Stomach smooth muscle (tissue), 2 donors: Measurements from ENCODE around the gene CABP4.
A peak's percentile ranks its signal among the peaks of the same experiment; 100 is the strongest.

ENCODE experiments used
- H3K27ac ChIP-seq: one replicate; pipeline ENCODE4 v1.7.0; 2013; ENCODE audit warnings: mild to moderate bottlenecking, low read length, inconsistent platforms
- H3K27me3 ChIP-seq, 2 donors: one replicate each; pipeline ENCODE4 v1.7.0; 2013; ENCODE audit warnings: low read length in 2 of 2; ENCODE audit not compliant: insufficient read depth in 2 of 2, control insufficient read depth in 1 of 2
- H3K36me3 ChIP-seq, 2 donors: one replicate each; pipeline ENCODE4 v1.7.0; 2013; ENCODE audit warnings: low read length in 2 of 2; ENCODE audit not compliant: control insufficient read depth in 2 of 2, insufficient read depth in 2 of 2
- H3K4me1 ChIP-seq: one replicate; pipeline ENCODE4 v1.7.0; 2013; ENCODE audit warnings: low read length; ENCODE audit not compliant: control insufficient read depth, insufficient read depth
- H3K4me3 ChIP-seq, 2 donors: one replicate each; pipeline ENCODE4 v1.7.0; 2013; ENCODE audit warnings: low read length in 2 of 2
- H3K9ac ChIP-seq, 2 donors: one replicate each; pipeline ENCODE4 v1.7.0; 2013; ENCODE audit warnings: low read length in 2 of 2, mild to moderate bottlenecking in 1 of 2
- H3K9me3 ChIP-seq, 2 donors: one replicate each; pipeline ENCODE4 v1.7.0; 2013; ENCODE audit warnings: low read length in 2 of 2; ENCODE audit not compliant: control insufficient read depth in 2 of 2
- donor health status: healthy.
- donor health status: Pancreatic carcinoma.

CABP4 gene

DNA sequence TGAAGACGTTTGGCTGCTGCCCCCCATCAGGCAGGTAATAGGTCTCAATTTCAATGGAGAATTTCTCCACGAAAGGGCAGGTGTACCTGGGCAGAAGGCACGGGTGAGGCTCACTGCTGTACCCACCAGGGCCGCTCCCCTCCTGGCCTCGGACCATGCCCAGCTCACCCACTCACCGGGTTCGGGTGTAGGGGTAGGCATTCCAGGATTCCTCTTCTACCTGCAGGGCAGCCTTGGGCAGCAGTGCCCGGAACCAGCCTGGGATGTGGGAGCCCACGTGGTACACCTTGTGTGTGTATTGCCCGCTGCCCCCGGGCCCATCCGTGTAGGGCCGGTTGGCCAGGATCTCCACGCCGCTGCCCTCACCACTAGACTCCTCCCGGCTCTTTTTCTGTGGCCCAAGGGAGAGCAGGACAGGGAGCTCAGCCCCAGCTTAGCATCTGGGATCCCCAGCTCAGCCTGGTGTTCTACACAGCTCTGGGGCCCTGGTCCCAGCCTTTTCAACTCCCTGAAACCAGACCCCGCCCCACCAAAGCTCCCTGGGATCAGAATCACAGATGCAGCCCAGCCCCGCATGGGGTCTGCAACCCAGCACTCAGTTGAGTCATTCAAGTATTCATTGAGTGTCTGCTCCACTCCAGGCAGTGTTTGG lies 47.3 kb downstream of the CABP4 start:
- H3K9ac ChIP-seq, result no peak overlapping the region
- peaks cover 0 to 2% of the 10 kb centered on the region in 2 donors for H3K36me3 ChIP-seq
- H3K27me3 ChIP-seq, result peaks cover 7 to 29% of the 10 kb centered on the region in 2 donors
- no peaks in the 10 kb centered on the region for H3K9me3 ChIP-seq
- H3K4me1 ChIP-seq, result peaks cover 34% of the 10 kb centered on the region
- no peak overlapping the region for H3K4me3 ChIP-seq
- H3K27ac ChIP-seq, result no peak overlapping the region

DNA sequence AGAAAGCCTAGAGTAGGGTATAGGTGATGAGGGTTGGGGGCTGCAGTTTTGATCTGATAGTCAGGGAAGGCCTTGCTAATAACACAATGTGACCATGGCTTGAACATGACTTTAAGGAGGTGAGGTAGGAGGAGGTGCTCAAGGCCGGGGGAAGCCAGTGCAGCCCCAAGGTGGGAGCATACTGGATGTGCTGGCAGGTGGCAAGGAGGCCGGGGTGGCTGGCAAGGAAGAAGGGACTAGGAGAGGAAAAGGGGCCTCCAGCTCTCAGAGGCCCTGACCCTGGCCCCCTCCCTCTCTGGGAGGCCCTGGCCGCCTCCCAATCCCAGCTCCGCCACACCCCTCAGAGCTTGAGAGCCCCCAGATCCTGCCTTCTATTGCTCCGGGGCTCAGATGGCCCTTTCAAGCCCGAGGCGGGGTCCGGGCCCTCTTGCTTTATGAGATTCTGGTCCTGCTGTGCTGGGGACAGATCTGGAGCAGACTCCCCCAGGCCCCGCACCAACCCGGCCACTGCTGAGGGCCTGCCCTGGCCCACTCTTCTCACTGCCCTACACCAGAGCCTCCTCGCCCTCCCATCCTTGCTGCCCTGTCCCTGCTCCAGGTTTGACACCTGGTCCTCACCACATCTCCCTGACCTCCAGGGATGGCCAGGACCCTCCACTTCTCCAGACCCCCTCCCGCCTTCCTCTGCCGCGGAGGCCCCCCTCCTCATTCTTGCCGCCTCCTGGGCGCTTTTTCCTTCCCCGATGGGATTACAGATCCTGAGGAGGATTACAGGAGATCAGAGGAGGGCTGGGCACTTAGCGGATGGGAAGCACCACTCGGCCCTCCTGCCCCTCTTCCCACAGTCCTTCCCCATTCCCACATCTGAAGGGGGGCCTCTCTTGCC lies 48.2 kb downstream of the CABP4 start:
- Histone ChIP-seq H3K27ac (no peak overlapping the region), H3K9ac (peak overlapping the region in 1 of 2 donors; percentile 28), H3K4me1 (peaks cover 39% of the 10 kb centered on the region), H3K36me3 (peaks cover 0 to 2% of the 10 kb centered on the region in 2 donors), H3K4me3 (peak overlapping the region in 1 of 2 donors; percentile 71), H3K27me3 (peaks cover 7 to 29% of the 10 kb centered on the region in 2 donors), H3K9me3 (no peaks in the 10 kb centered on the region)

DNA sequence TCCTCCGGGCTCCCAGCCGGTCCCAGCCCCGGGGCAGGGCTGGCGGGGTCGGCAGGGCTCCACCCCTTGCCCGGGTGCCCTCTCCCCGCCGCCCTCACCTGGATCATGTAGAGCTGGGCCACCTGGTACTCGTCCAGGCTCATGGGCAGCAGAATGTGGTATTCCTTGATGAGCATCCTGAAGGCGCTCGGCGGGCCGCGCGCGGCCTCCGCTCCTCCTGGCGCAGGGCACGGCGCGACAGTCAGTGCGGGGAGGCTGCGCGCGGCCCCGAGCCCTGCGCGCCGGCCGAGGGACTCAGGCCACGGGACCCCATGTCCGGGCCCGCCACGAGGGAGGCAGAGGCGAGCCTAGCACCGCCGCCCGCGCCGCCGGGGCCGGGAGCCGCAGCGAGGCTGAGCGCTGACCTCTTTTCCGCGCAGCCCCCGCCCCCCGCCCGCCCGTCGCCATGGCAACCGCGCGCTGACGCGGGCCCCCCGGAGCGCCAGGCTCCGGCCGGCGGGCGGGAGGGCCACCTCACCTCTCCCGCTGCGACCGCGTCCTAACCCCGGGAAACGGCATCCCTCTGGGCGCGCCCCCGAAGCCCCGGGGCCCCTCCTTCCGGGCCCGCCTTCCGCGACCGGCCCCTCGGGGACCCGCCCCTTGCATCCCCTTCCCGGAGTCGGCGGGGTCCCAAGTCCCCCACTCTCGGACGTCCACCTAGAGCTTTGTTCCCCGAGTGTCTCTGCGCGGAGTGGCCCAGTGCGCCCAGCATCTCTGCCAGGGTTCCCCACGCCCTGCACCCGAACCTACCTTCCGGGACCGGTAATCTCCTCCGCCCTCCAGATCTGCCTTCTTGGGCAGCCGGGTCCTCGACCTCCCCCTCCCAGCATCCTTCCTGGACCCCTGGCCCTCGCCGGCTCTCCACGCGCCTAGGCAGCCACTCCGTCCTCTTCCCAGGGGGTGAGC lies 49.1 kb downstream of the CABP4 start:
- H3K27ac ChIP-seq, result no peak overlapping the region

DNA sequence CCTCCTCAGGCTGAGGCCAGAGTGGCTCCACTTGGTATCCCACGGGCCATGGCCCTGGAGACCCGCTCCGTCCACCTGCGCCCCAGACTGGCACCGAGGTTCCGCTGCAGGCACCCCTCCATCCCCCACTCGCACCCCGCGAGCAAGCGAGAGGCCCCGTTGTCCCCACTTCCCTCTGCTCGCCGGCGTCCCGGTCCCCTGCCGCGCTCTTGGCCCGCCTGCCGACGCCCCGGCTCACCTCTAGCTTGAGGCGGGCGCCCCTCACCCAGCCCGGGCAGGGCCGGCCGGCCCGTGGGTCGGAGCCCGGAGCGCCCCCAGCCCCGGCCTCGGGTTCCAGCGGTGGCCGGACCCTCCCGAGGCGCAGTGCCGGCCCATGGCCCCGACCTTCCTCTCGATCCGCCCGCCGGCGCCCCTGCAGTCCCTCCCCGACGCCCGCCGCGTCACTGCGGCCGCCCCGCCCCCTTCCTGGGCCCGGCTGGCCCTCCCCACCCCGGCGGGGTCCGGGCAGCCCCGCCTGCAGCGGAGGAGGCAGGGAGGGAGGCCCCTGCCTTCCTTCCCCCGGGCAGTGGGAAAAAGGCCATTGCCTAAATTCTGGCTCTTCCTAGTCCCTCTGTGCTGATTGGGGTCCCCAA lies 49.9 kb downstream of the CABP4 start, which contains the start of gene PITPNM1:
Gene PITPNM1, minus strand, starts transcription at position 414 of the 632 bp plus-strand sequence. CDS start 1,183 bp downstream, outside the sequence.
- Histone ChIP-seq H3K9me3 (no peaks in the 10 kb centered on the region), H3K9ac (peak within 1 kb of the TSS; percentile 30 to 62), H3K36me3 (no peaks in the 10 kb centered on the region), H3K27ac (peak within 1 kb of the TSS; percentile 76), H3K27me3 (peaks cover 7 to 29% of the 10 kb centered on the region in 2 donors), H3K4me1 (peaks cover 45% of the 10 kb centered on the region), H3K4me3 (peak within 1 kb of the TSS; percentile 55 to 71)

More for the DNA sequence above, 49.1 kb downstream of the CABP4 start:
- no peaks in the 10 kb centered on the region for H3K36me3 ChIP-seq
- peaks cover 45% of the 10 kb centered on the region for H3K4me1 ChIP-seq
- H3K9me3 ChIP-seq, result no peaks in the 10 kb centered on the region
- H3K9ac ChIP-seq, result peak overlapping the region; percentile 28 to 62
- peaks cover 7 to 29% of the 10 kb centered on the region in 2 donors for H3K27me3 ChIP-seq
- peak overlapping the region; percentile 55 to 71 for H3K4me3 ChIP-seq

DNA sequence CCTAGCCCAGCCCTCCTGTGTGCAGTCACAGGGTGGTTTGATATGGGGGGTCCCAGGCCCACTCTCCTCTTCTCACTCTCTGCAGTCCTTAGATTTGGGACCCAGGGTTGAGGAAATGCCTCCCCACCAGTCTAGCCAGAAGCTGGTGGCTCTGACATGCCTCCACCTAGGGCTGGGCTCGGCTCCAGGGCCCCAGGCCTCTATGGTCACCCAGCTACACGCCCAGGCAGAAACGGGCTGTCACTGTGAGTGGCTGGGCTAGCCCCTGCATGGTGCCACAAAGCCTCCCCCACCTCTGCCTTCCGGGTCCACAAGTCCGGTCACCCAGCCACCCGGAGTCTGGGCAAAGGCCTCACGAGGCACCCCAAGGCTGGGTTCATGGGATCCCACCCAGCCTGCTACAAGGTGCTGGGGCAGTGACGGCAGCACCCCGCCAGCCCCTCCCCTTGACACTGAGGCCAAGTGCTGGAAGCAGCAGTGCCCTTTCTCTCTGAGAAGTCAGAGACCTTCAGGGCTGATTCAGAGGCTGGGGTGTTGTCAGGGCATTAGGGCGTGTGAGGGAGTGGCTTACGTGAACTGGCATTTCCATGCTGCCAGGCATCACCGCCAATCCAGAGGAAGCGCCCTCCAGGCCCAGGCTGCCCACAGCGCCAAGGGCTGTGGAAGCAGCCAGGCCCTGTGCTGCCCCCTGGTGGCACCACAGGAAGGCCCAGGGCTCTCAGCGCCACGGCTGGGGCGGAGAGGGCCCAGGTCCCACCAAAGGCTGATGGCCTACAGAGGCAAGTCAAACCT lies 50.6 kb downstream of the CABP4 start:
- no peaks in the 10 kb centered on the region for H3K36me3 ChIP-seq
- peak overlapping the region; percentile 30 to 47 for H3K9ac ChIP-seq
- H3K27me3 ChIP-seq, result peaks cover 7 to 29% of the 10 kb centered on the region in 2 donors
- H3K4me1 ChIP-seq, result peaks cover 45% of the 10 kb centered on the region
- H3K27ac ChIP-seq, result peak overlapping the region; percentile 76
- H3K9me3 ChIP-seq, result no peaks in the 10 kb centered on the region
- H3K4me3 ChIP-seq, result peak overlapping the region in 1 of 2 donors; percentile 71

DNA sequence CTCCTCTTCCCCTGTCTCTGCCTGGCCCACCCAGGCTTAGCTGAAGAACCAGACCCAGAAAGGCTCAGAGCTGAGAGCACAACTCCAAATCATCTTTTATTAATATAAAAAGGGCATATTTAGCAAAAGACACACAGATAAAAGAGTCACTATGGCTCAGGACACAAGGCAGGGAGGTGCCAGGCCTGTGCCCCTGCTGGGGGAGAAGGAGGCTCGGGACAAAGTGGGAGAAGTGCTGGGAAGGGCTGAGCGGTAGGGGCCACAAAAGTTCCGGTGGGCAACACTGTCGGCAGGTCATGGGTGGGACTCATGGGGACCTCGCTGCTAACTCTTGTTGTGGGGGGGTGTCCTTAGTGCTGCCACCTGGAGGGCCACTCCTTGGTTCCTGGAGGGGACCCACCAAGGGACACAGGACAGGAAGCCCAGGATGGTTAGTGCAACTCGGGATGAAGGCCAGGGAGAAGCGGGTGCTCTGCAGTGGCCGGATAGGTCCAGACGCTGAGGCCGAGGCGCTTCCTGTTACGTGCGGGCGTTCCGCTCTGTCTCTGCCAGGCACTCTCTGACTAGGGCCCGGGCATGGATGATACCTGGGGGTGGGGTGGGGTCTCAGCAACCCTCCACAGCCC lies 51.4 kb downstream of the CABP4 start:
- Histone ChIP-seq H3K9me3 (no peaks in the 10 kb centered on the region), H3K27me3 (peaks cover 7 to 29% of the 10 kb centered on the region in 2 donors), H3K36me3 (no peaks in the 10 kb centered on the region), H3K4me3 (peak overlapping the region in 1 of 2 donors; percentile 71), H3K9ac (peak overlapping the region; percentile 13 to 21), H3K27ac (peak overlapping the region; percentile 76), H3K4me1 (peaks cover 45% of the 10 kb centered on the region)

DNA sequence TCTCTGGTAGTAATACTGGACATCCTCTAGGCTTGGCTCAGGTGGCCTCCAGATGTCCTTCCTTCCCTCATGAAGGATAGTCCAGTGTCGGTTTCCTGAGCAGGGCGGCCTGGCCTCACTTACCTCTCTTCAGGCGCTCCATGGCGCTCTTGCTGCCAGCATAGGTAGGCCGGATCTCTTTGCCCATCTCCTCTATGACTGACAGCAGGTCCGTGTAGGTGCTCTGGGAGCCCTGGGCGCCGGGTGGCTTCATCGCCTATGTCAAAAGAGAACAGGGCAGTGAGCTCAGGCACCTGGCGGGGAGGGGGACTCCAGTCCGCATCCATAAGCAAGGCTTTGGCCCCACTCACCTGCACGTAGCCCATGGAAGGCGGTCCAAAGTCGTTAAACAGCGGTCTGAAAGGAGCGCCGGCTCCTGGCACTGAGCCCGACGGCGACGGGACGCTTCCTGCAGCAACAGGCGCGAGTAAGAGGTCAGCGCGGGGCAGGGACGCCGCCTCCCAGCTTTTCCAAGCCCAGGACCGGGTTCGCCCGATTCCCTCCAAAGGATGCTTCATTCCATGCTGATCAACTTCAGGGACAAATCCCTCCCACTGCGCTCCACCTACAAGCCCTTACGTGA lies 52.2 kb downstream of the CABP4 start:
- peak overlapping the region; percentile 97 for H3K27ac ChIP-seq
- peak overlapping the region; percentile 73 to 86 for H3K4me3 ChIP-seq
- peak overlapping the region; percentile 45 to 74 for H3K9ac ChIP-seq
- peaks cover 45% of the 10 kb centered on the region for H3K4me1 ChIP-seq
- no peaks in the 10 kb centered on the region for H3K9me3 ChIP-seq
- H3K27me3 ChIP-seq, result peaks cover 5 to 24% of the 10 kb centered on the region in 2 donors
- no peaks in the 10 kb centered on the region for H3K36me3 ChIP-seq

DNA sequence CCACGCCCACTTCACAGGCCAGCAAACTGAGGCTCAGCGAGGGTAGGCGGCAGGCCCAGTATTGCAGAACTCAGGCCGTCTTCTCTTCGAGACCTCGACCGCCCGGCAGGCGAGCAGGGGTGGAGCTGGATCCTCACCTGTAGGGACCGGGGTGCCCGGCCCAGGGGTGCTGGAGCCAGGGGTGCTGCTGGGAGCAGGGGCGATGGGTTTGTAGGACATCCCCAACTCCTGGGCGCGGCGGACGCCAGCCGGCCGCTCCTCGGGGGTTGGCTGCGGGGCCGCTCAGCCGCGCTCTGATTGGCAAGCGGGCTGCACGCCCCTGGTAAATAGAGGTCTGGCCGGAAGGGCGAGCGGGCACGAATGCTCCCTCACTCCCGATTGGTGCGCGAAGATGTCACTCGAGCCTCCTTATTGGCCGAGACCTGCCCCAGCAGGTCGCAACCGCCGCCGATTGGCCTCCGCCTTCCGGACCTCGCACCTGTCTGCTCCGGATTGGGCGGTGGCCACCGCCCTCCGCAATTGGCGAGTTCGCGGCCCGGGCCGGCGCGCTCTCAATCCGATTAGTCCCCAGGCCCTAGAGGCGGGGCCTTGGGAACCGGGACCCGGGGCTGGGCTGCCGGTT lies 52.8 kb downstream of the CABP4 start, which contains the start of gene CDK2AP2:
Gene CDK2AP2, minus strand, starts transcription at position 299 of the 622 bp plus-strand sequence. Its CDS starts 80 bp downstream, at position 219.
- peak within 1 kb of the TSS; percentile 97 for H3K27ac ChIP-seq
- H3K27me3 ChIP-seq, result peaks cover under 1 to 18% of the 10 kb centered on the region in 2 donors
- peaks cover 45% of the 10 kb centered on the region for H3K4me1 ChIP-seq
- H3K9ac ChIP-seq, result peak within 1 kb of the TSS; percentile 85 to 93
- H3K9me3 ChIP-seq, result no peaks in the 10 kb centered on the region
- H3K36me3 ChIP-seq, result no peaks in the 10 kb centered on the region
- H3K4me3 ChIP-seq, result peak within 1 kb of the TSS; percentile 83 to 86
